ENCODE measurements around the gene KISS1.

The KISS1 gene

GRCh38 chr1:204225841-204226735 is 29.8 kb upstream of the KISS1 start:
- no peaks in the 10 kb centered on the region for H3K36me3 Mint-ChIP-seq (ENCODE audit: low read depth)
- no peak overlapping the region for H3K4me3 Mint-ChIP-seq
- H3K27me3 Mint-ChIP-seq (ENCODE audit: low read depth, poor library complexity): peaks cover 27% of the 10 kb centered on the region
- H3K4me1 Mint-ChIP-seq: peaks cover 12% of the 10 kb centered on the region
- TF ChIP-seq CTCF (IDR thresholded peaks at IDR 0.05): no peak
- DNase-seq: no peak
- H3K27ac Mint-ChIP-seq: no peak overlapping the region
- peaks cover 7% of the 10 kb centered on the region for H3K9me3 Mint-ChIP-seq

- H3K27me3 Mint-ChIP-seq (ENCODE audit: low read depth, poor library complexity): peaks cover 25% of the 10 kb centered on the region
- peaks cover 27% of the 10 kb centered on the region for H3K4me1 Mint-ChIP-seq
- no peak overlapping the region for H3K4me3 Mint-ChIP-seq
- TF ChIP-seq CTCF (IDR thresholded peaks at IDR 0.05): no peak
- no peak for DNase-seq
- H3K9me3 Mint-ChIP-seq: no peaks in the 10 kb centered on the region
- H3K36me3 Mint-ChIP-seq (ENCODE audit: low read depth): no peaks in the 10 kb centered on the region
- H3K27ac Mint-ChIP-seq: no peak overlapping the region
These were observed 28.4 kb upstream of the KISS1 start for GRCh38 chr1:204224655-204225054.

GRCh38 chr1:204223129-204223860 is 27.0 kb upstream of the KISS1 start:
- H3K4me3 Mint-ChIP-seq: no peak overlapping the region
- peaks cover 31% of the 10 kb centered on the region for H3K4me1 Mint-ChIP-seq
- no peak for DNase-seq
- no peaks in the 10 kb centered on the region for H3K9me3 Mint-ChIP-seq
- no peaks in the 10 kb centered on the region for H3K36me3 Mint-ChIP-seq (ENCODE audit: low read depth)
- TF ChIP-seq CTCF (IDR thresholded peaks at IDR 0.05): no peak
- H3K27ac Mint-ChIP-seq: no peak overlapping the region
- H3K27me3 Mint-ChIP-seq (ENCODE audit: low read depth, poor library complexity): peaks cover 25% of the 10 kb centered on the region

GRCh38 chr1:204222764-204223055 is 26.4 kb upstream of the KISS1 start:
- no peaks in the 10 kb centered on the region for H3K9me3 Mint-ChIP-seq
- no peaks in the 10 kb centered on the region for H3K36me3 Mint-ChIP-seq (ENCODE audit: low read depth)
- H3K4me3 Mint-ChIP-seq: no peak overlapping the region
- TF ChIP-seq CTCF (IDR thresholded peaks at IDR 0.05): no peak
- H3K27me3 Mint-ChIP-seq (ENCODE audit: low read depth, poor library complexity): peaks cover 29% of the 10 kb centered on the region
- no peak for DNase-seq
- no peak overlapping the region for H3K27ac Mint-ChIP-seq
- H3K4me1 Mint-ChIP-seq: peaks cover 31% of the 10 kb centered on the region

- Mint-ChIP-seq H3K4me3 (no peak overlapping the region), H3K9me3 (no peaks in the 10 kb centered on the region), H3K36me3 (ENCODE audit: low read depth) (no peaks in the 10 kb centered on the region), H3K27me3 (ENCODE audit: low read depth, poor library complexity) (peaks cover 31% of the 10 kb centered on the region), H3K27ac (no peak overlapping the region), H3K4me1 (peaks cover 31% of the 10 kb centered on the region)
- DNase-seq: no peak
- no peak for TF ChIP-seq CTCF (IDR thresholded peaks at IDR 0.05)
These were observed 25.9 kb upstream of the KISS1 start for GRCh38 chr1:204222006-204222763.
